Activated CD8-positive, alpha-beta T cell treated with anti-CD3 and anti-CD28 coated beads for 36 hours (primary cell): ENCODE measurements around the gene VIT. TPM values are rescaled to one million over a fixed set of nuclear protein-coding genes. Genes with fewer than 3 reads are reported as not detected.

ENCODE experiments used
- ATAC-seq: fragments of 200-7000 bp; cut with Tn5 transposase; one replicate; pipeline ENCODE4 v1.10.0; 2021; ENCODE audit warnings: mild to moderate bottlenecking, moderate library complexity
- CTCF ChIA-PET: fragments of 350-600 bp; sonication (Branson Sonifier 250); formaldehyde crosslinking; loops from one replicate; lab custom pipeline; 2021; ENCODE audit warnings: antibody characterized with exemption; lab: Charles Lee
- POLR2A ChIA-PET: fragments of 350-600 bp; sonication (Branson Sonifier 250); formaldehyde crosslinking; loops from one replicate; lab custom pipeline; 2021; ENCODE audit warnings: antibody characterized with exemption; lab: Charles Lee
- DNase-seq: peaks from one replicate; pipeline ENCODE4 v3.0.0-alpha.2; 2020
- H3K27ac Mint-ChIP-seq: one replicate; pipeline ENCODE4 v1.8.0; 2021; ENCODE audit warnings: mild to moderate bottlenecking, mixed read lengths
- H3K27me3 Mint-ChIP-seq: one replicate; pipeline ENCODE4 v1.8.0; 2021; ENCODE audit warnings: mixed read lengths
- H3K36me3 Mint-ChIP-seq: one replicate; pipeline ENCODE4 v1.8.0; 2021; ENCODE audit warnings: low read depth, mixed read lengths
- H3K4me1 Mint-ChIP-seq: one replicate; pipeline ENCODE4 v1.8.0; 2021; ENCODE audit warnings: low read depth, mixed read lengths
- H3K4me3 Mint-ChIP-seq: one replicate; pipeline ENCODE4 v1.8.0; 2021; ENCODE audit warnings: mild to moderate bottlenecking, moderate library complexity, mixed read lengths
- H3K9me3 Mint-ChIP-seq: one replicate; pipeline ENCODE4 v1.8.0; 2021; ENCODE audit warnings: mixed read lengths
- CTCF ChIP-seq: fragments of 200-600 bp; IDR thresholded peaks from one replicate; pipeline ENCODE4 v1.8.0; 2022; ENCODE audit warnings: antibody characterized with exemption, mild to moderate bottlenecking
- intact Hi-C: fragments of 100-400 bp; cut with micrococcal nuclease; formaldehyde crosslinking; loops from one replicate; pipeline ENCODE4 v1.10.0; 2022
- total RNA-seq, 2 experiments: library from RNA; stranded (reverse); gene quantifications; one replicate each; pipeline ENCODE4 v1.2.3, GENCODE V29; 2021

Gene VIT
- total RNA-seq, 2 experiments from 2014 or later, result not detected

GRCh38 chr2:36797324-36798070 lies 101.0 kb downstream of the VIT start:
- ATAC-seq, result no peak
- DNase-seq, result no peak
- H3K27ac Mint-ChIP-seq, result no peak overlapping the region
- intact Hi-C loops, result no loop called here
- no peak overlapping the region for H3K4me3 Mint-ChIP-seq
- no peaks in the 10 kb centered on the region for H3K9me3 Mint-ChIP-seq
- POLR2A ChIA-PET, result no interaction called here
- TF ChIP-seq CTCF, result no peak
- H3K36me3 Mint-ChIP-seq, result no peaks in the 10 kb centered on the region
- H3K27me3 Mint-ChIP-seq, result peaks cover 17% of the 10 kb centered on the region
- peaks cover 3% of the 10 kb centered on the region for H3K4me1 Mint-ChIP-seq
- CTCF ChIA-PET, result interaction anchor here (3.6 kb wide), 1 partner anchor 12 kb away, joined by 20 read pairs; no protein-coding TSS in a partner anchor

GRCh38 chr2:36798724-36799123 lies 102.2 kb downstream of the VIT start:
- CTCF ChIA-PET, result interaction anchor here (1.4 kb wide), 1 partner anchor 13 kb away, joined by 3 read pairs; no protein-coding TSS in a partner anchor
- POLR2A ChIA-PET, result no interaction called here
- H3K36me3 Mint-ChIP-seq, result no peaks in the 10 kb centered on the region
- no peak for TF ChIP-seq CTCF
- no peak overlapping the region for H3K27ac Mint-ChIP-seq
- no peaks in the 10 kb centered on the region for H3K9me3 Mint-ChIP-seq
- H3K4me3 Mint-ChIP-seq, result no peak overlapping the region
- H3K4me1 Mint-ChIP-seq, result peaks cover 3% of the 10 kb centered on the region
- peaks cover 17% of the 10 kb centered on the region for H3K27me3 Mint-ChIP-seq
- intact Hi-C loops, result no loop called here
- no peak for DNase-seq
- no peak for ATAC-seq

- POLR2A ChIA-PET, result no interaction called here
- Mint-ChIP-seq H3K27ac (no peak overlapping the region), H3K36me3 (no peaks in the 10 kb centered on the region), H3K27me3 (peaks cover 17% of the 10 kb centered on the region), H3K4me3 (no peak overlapping the region), H3K9me3 (no peaks in the 10 kb centered on the region), H3K4me1 (peaks cover 3% of the 10 kb centered on the region)
- intact Hi-C loops, result no loop called here
- no peak for TF ChIP-seq CTCF
- DNase-seq, result peak; percentile 56
- CTCF ChIA-PET, result interaction anchor here (1.9 kb wide), 1 partner anchor 15 kb away, joined by 5 read pairs; no protein-coding TSS in a partner anchor
- ATAC-seq, result peak; percentile 82
Observed at GRCh38 chr2:36800381-36800780, 103.9 kb downstream of the VIT start.

- Mint-ChIP-seq H3K4me1 (peaks cover 3% of the 10 kb centered on the region), H3K27ac (no peak overlapping the region), H3K9me3 (no peaks in the 10 kb centered on the region), H3K36me3 (no peaks in the 10 kb centered on the region), H3K27me3 (peaks cover 17% of the 10 kb centered on the region), H3K4me3 (no peak overlapping the region)
- no peak for TF ChIP-seq CTCF
- ChIA-PET CTCF (interaction anchor here (0.9 to 1.9 kb wide), 2 partner anchors 9 to 15 kb away, joined by 3 to 5 read pairs; no protein-coding TSS in a partner anchor), POLR2A (no interaction called here)
- intact Hi-C loops, result no loop called here
- DNase-seq (no peak), ATAC-seq (peak; percentile 17)
Observed at GRCh38 chr2:36801088-36801487, 104.6 kb downstream of the VIT start.

GRCh38 chr2:36802952-36803351 lies 106.4 kb downstream of the VIT start:
- DNase-seq (no peak), ATAC-seq (no peak)
- H3K4me3 Mint-ChIP-seq, result no peak overlapping the region
- ChIA-PET POLR2A (no interaction called here), CTCF (interaction anchor here (0.7 to 2.7 kb wide), 4 partner anchors 9 to 23 kb away, joined by 4 to 11 read pairs (median 6); no protein-coding TSS in a partner anchor)
- H3K27me3 Mint-ChIP-seq, result peaks cover 5% of the 10 kb centered on the region
- intact Hi-C loops, result no loop called here
- H3K4me1 Mint-ChIP-seq, result no peaks in the 10 kb centered on the region
- H3K36me3 Mint-ChIP-seq, result no peaks in the 10 kb centered on the region
- no peak overlapping the region for H3K27ac Mint-ChIP-seq
- no peak for TF ChIP-seq CTCF
- no peaks in the 10 kb centered on the region for H3K9me3 Mint-ChIP-seq
